HG02763 (cell line): Measurements from ENCODE around the gene VSTM2L.

ENCODE experiments used
- ATAC-seq: cut with Tn5 transposase; IDR thresholded peaks from one replicate; pipeline ENCODE4 v1.9.1; 2021; ENCODE audit warnings: mild to moderate bottlenecking, moderate library complexity; ENCODE audit not compliant: unreplicated experiment

VSTM2L gene

GRCh38 chr20:37878835-37879599 is 23.9 kb upstream of the VSTM2L start:
- ATAC-seq = no peak

GRCh38 chr20:37879843-37880242 is 23.1 kb upstream of the VSTM2L start:
- no peak for ATAC-seq

- ATAC-seq = no peak
Measured at GRCh38 chr20:37880726-37881591, 22.0 kb upstream of the VSTM2L start.

- ATAC-seq = no peak
Measured at GRCh38 chr20:37881601-37882343, 21.2 kb upstream of the VSTM2L start.

- ATAC-seq = no peak
Measured at GRCh38 chr20:37882961-37883712, 19.8 kb upstream of the VSTM2L start.

- ATAC-seq = no peak
Measured at GRCh38 chr20:37885042-37885441, 17.9 kb upstream of the VSTM2L start.

- ATAC-seq = no peak
Measured at GRCh38 chr20:37885593-37886503, 17.1 kb upstream of the VSTM2L start.

GRCh38 chr20:37886851-37887297 is 16.1 kb upstream of the VSTM2L start:
- no peak for ATAC-seq

- no peak for ATAC-seq
Measured at GRCh38 chr20:37888641-37889040, 14.3 kb upstream of the VSTM2L start.

GRCh38 chr20:37890108-37890507 is 12.8 kb upstream of the VSTM2L start:
- no peak for ATAC-seq

GRCh38 chr20:37890643-37891042 is 12.3 kb upstream of the VSTM2L start:
- no peak for ATAC-seq

- ATAC-seq = no peak
Measured at GRCh38 chr20:37892001-37892400, 10.9 kb upstream of the VSTM2L start.

GRCh38 chr20:37893566-37894241 is 9.2 kb upstream of the VSTM2L start:
- no peak for ATAC-seq

- no peak for ATAC-seq
Measured at GRCh38 chr20:37894454-37894853, 8.5 kb upstream of the VSTM2L start.

- ATAC-seq = no peak
Measured at GRCh38 chr20:37895166-37895565, 7.8 kb upstream of the VSTM2L start.

- ATAC-seq = no peak
Measured at GRCh38 chr20:37896932-37897548, 5.9 kb upstream of the VSTM2L start.

- no peak for ATAC-seq
Measured at GRCh38 chr20:37898233-37899104, 4.5 kb upstream of the VSTM2L start.
